COR-L47 (cell line): ENCODE results near the gene TMEM214.

Source experiments
- DNase-seq: peaks from one replicate; lab custom pipeline; 2025; lab: John Stamatoyannopoulos, UW

TMEM214 gene

DNA sequence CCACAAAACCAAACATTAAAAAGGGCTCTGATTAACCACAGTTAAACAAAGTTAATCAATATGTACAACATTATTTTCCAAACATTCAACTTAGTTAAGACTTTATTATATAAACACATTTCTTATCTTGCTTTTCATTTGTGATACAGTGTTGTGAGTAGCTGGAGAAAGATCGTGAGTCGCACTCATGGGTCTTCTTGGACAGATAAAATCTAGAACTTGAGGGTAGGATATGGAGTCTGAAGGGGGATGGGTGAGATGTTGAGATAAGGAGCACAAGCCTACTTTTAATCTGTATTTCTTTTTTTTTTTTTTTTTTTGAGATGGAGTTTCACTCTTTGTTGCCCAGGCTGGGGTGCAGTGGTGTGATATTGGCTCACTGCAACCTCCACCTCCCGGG, 22.6 kb upstream of the TMEM214 start:
- DNase-seq: no peak

GRCh38 chr2:27013738-27014137, 19.0 kb upstream of the TMEM214 start:
- no peak for DNase-seq

- DNase-seq: no peak
Measured at GRCh38 chr2:27014771-27015433, 17.9 kb upstream of the TMEM214 start.

DNA sequence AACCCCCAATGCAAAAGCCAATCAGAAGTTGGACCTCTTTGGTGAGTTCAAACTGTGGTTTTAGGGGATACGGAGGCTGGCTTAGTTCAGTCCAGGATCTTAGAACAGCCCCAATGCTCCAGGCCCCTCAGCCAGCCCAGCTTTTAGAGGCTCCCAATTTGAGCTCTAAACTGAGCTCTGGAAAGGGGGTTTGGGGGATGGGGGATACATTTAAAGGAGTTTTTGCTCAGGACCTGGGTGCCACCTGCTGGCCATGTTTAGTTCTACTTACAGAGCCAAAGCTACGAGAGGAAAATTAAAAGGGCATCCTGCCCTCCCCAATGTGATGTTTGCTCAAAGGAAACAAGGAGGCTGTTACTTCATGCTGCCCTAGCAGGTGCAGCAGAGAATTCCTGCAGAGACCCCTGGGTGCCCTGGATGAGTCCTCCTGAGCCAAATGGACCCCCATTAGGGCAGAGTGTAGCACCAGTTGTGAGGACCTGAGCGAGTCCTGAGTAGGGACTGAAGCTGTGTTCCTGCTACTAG, 15.9 kb upstream of the TMEM214 start:
- DNase-seq: peak; percentile 81

DNA sequence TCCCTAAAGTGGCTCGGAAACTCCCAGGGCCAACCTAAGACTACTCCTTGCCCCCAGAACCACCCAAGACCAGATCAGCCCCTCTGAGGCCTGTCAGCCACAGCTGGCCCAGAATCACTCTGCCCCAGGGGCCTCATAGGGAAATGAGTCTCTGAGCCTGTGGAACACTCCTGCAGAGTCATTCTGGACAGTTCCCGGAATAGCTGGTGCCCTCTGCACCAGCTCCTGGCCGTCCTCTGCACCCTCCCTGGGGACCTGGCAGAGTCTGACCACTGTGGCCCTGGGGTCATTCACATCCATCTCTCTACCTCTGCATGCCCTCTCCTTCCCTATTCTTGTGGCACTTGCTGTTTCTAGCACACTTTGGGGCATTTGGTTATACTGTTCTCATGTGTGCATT, 14.6 kb upstream of the TMEM214 start:
- no peak for DNase-seq

DNA sequence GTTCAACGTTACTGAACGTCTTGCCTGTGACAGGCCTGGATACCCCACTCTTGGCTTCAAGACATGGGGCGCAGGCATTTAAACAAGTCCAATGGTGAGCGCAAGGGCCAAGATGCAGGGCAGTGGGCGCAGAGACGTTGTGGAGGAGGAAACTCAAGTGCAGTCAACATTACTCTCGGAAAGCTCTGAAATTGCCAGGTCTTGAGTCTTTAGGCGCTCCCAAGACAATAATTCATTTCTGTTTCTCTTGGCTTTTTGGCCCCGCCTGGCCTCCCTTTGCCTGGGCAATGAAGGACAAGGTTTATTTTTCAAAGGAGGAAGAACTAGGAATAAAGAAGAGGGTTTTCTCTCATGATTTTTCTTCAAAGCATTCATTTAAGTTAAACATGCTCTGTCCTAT, 13.3 kb upstream of the TMEM214 start:
- no peak for DNase-seq

DNA sequence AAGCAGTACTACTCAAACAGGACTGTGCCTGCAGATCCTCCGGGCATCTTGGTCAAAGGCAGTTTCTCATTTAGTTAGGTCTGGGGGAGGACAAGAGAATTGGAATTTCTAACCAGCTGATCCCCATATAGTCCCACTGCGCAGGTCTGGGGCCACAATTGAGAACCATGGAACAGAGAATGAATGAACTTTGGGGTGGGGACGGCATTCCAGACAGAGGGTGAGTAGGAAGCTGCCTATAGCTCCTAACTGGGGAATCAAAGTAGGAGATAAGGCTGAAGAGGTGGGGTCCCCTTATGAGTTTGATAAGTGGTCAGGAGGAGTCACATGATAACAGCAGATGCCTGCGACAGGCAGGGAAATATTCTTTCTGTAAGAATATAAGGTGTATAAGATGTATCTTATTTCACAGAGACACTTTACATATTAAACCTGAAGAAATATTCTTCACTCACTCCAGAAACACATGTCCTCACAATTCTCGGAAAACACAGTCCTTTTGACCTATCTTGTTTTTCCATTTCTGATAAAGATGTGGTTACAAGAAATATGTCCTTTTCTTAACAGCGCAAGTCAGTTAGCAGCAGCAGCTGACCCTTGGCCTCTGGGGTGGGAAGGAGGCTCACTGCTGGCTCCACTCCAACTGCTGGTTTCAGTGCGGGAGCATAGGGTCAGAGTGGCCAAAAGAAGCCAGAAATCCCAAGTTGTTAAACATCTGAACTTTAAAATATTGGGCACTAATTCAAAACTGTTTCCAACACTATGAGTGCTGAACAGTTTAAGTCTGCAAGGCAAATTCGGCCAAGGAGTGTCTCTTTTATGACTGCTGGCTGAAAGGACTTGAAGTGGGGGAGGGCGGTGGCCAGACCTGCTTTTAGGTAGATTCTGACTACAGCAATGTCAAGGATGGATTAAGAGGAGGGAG, 12.6 kb upstream of the TMEM214 start:
- no peak for DNase-seq

DNA sequence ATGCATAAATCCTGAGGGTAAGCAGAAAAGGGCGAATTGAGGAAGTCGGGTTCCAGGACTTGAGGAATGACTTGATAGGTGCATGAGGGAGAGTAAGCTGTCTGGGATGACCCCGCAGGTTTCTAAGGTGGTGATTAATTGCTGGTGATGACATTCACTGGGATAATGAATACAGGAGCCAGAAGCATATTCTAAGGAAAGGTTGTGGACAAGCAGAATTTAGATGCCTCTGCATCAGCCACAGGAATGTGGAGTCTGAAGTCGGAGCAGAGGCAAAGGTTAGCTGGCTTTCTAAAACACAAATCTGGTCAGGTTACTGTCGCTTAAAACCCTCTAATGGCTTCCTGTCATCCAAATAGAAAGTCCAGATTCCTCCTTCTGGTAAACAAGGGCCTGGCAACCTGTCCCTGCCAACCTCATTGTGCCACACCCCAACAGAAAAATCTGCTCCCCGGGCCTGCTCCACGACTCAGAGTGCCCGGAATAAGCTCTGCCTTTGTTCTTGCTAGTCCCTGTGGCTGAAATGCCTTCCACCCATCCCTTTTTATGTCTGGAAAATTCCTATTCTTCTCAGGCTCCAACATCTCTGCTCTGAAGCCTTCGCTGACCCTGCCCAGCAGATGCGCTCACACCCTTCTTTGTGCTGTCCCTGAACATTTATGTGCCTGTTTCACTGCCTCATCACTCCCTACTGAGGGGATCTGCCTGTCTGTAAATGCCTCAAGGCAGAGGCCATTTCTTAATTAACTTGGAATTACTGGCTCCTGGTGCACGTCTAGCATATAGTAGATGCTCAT, 11.3 kb upstream of the TMEM214 start:
- no peak for DNase-seq

GRCh38 chr2:27023740-27024139, 9.0 kb upstream of the TMEM214 start:
- no peak for DNase-seq

- no peak for DNase-seq
Measured at GRCh38 chr2:27024188-27024587, 8.6 kb upstream of the TMEM214 start.

- no peak for DNase-seq
Measured at GRCh38 chr2:27024812-27025211, 8.0 kb upstream of the TMEM214 start.

DNA sequence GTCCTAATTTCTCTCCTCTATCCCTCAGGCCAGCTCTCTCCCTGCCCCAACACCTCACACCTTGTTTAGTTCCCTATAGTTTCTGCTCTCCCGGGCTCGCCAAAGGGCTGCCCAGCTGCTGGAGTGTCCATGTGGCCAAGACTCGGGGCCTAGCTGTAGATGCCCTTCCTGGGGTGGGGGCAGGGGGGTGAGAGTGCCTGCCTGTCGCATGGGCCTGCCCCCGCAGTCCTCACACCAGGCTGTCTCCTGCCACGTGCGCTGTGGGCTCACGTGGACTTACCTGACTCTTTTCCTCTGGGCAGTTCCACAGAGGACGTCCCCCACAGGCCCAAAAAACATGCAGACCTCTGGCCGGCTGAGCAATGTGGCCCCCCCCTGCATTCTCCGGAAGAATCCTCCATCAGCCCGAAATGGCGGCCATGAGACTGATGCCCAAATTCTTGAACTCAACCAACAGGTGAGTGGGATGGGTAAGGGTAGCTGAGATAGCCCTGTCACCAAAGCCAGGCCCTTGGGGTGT, 7.4 kb upstream of the TMEM214 start:
- DNase-seq: no peak

- no peak for DNase-seq
Measured at GRCh38 chr2:27025861-27026851, 6.6 kb upstream of the TMEM214 start.

DNA sequence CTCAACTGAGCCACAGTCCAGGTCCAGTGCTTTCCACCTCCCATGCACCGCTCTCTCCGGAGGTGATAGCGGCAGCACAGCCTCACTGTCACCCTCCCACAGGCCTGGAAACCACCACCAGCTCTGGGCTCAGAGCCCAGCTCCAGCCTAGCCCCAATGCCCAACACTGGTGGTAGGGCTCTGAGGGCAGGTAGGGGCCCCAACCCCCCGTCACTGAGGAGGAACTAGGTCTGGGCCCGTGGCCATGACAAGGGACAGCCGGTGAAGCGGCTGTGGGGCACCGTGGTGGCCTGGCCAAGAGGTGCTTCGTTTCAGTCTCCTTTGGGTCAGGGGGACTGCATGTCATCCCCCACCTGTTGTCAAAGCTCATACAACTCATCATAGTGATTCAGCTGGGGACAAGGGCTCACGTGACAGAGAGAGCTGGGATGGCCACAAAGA, 5.5 kb upstream of the TMEM214 start:
- no peak for DNase-seq

GRCh38 chr2:27029051-27029450, 3.7 kb upstream of the TMEM214 start:
- DNase-seq: no peak

- DNase-seq: no peak
Measured at GRCh38 chr2:27033253-27033852, 588 bp downstream of the TMEM214 start.

DNA sequence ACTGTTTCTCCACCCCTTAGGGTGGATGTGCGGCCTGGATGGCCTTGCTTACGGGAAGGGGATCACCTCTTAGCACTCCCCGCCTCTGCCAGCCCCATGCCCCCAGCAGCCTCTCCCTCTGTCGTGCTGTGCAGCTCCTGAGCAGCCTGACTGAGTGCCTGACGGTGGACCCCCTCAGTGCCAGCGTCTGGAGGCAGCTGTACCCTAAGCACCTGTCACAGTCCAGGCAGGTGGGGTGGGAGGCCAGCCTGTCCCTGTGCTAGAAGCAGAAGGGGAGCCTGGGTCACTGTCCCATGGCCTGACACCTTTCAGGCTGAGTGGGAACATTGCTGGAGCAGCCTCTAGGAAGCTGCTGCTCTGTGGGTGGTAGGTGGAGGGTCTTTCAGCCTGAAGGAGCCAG, 5.2 kb downstream of the TMEM214 start:
- DNase-seq: no peak

GRCh38 chr2:27038631-27039339, 6.0 kb downstream of the TMEM214 start:
- no peak for DNase-seq

GRCh38 chr2:27039426-27039825, 6.7 kb downstream of the TMEM214 start:
- no peak for DNase-seq

GRCh38 chr2:27039871-27040270, 7.1 kb downstream of the TMEM214 start:
- no peak for DNase-seq
